CD4-positive, alpha-beta T cell treated with Interleukin-10 for 1 hour (primary cell): ENCODE results near the gene PDZD11.
"Not testable (repeated sequence)": the region's sequence is repeated elsewhere in the genome, so short reads cannot be mapped to it uniquely, and the experiment has no call there.

ENCODE experiments used
- DNase-seq: peaks from one replicate; pipeline ENCODE4 v3.0.0-alpha.2; 2020

The PDZD11 gene

GRCh38 chrX:70289793-70290770, at the start of gene PDZD11, which contains the start of gene KIF4A:
Gene PDZD11 (minus strand): TSS chrX:70289927. CDS start chrX:70289341, 586 bp downstream.
Gene KIF4A (plus strand): TSS chrX:70290104. CDS start chrX:70290459, 355 bp downstream.
- DNase-seq = peak; percentile 83

GRCh38 chrX:70338290-70338689, 48.6 kb upstream of the PDZD11 start:
- DNase-seq = no peak

- no peak for DNase-seq
These were observed 47.0 kb upstream of the PDZD11 start for GRCh38 chrX:70336767-70337166.

- DNase-seq = no peak
These were observed 42.9 kb upstream of the PDZD11 start for GRCh38 chrX:70332600-70332999.

- DNase-seq = no peak
These were observed 41.4 kb upstream of the PDZD11 start for GRCh38 chrX:70331161-70331560.

GRCh38 chrX:70324326-70324725, 34.6 kb upstream of the PDZD11 start:
- no peak for DNase-seq

GRCh38 chrX:70323628-70324027, 33.9 kb upstream of the PDZD11 start:
- not testable (repeated sequence) for DNase-seq

GRCh38 chrX:70322784-70323183, 33.1 kb upstream of the PDZD11 start:
- no peak for DNase-seq

- no peak for DNase-seq
These were observed 23.8 kb upstream of the PDZD11 start for GRCh38 chrX:70313503-70313902.

- no peak for DNase-seq
These were observed 12.0 kb upstream of the PDZD11 start for GRCh38 chrX:70301716-70302115.

- DNase-seq = no peak
These were observed 3.9 kb upstream of the PDZD11 start for GRCh38 chrX:70293621-70294020.

- DNase-seq = no peak
These were observed 3.1 kb upstream of the PDZD11 start for GRCh38 chrX:70292788-70293187.

GRCh38 chrX:70289168-70289792, 447 bp downstream of the PDZD11 start:
- DNase-seq = no peak

GRCh38 chrX:70281951-70282350, 7.8 kb downstream of the PDZD11 start, which contains the start of gene RAB41:
Gene RAB41 (plus strand): TSS chrX:70282172. CDS start chrX:70282218, 46 bp downstream.
- no peak for DNase-seq

GRCh38 chrX:70280573-70280972, 9.2 kb downstream of the PDZD11 start:
- DNase-seq = no peak

GRCh38 chrX:70279081-70279480, 10.6 kb downstream of the PDZD11 start:
- no peak for DNase-seq

GRCh38 chrX:70274029-70274428, 15.7 kb downstream of the PDZD11 start:
- DNase-seq = not testable (repeated sequence)

- no peak for DNase-seq
These were observed 21.7 kb downstream of the PDZD11 start, which contains the start of gene ARR3 for GRCh38 chrX:70268034-70268433. Gene ARR3 (plus strand): TSS chrX:70268334. CDS start chrX:70269386, 1,052 bp downstream.

- no peak for DNase-seq
These were observed 24.9 kb downstream of the PDZD11 start for GRCh38 chrX:70264784-70265183.

GRCh38 chrX:70262952-70263567, 26.7 kb downstream of the PDZD11 start:
- peak; percentile 4 for DNase-seq

- no peak for DNase-seq
These were observed 29.6 kb downstream of the PDZD11 start, which contains the start of gene P2RY4 for GRCh38 chrX:70260104-70260503. Gene P2RY4 (minus strand): TSS chrX:70260204. CDS start chrX:70259624, 580 bp downstream.

- no peak for DNase-seq
These were observed 32.1 kb downstream of the PDZD11 start for GRCh38 chrX:70257423-70258288.
